IMR-90 (cell line): Measurements from ENCODE around the gene PLXNA4. TPM values are rescaled to one million over a fixed set of nuclear protein-coding genes. Genes with fewer than 3 reads are reported as not detected.

Source experiments
- ATAC-seq: fragments of 200-7000 bp; cut with Tn5 transposase; 2 replicates; pipeline ENCODE4 v1.9.1; 2020; ENCODE audit warnings: low read depth, mild to moderate bottlenecking, moderate library complexity
- BruUV-seq: library from RNA; stranded (reverse); fragments of 400-500 nt; replicated peaks from 2 replicates; lab custom pipeline; 2021; lab: Mats Ljungman, UMichigan
- CTCF ChIA-PET: fragments of 300-600 bp; formaldehyde crosslinking; extraction: SDS; loops from one replicate; lab custom pipeline; 2021; ENCODE audit warnings: antibody characterized with exemption; lab: Yijun Ruan, JAX
- POLR2A ChIA-PET: fragments of 300-600 bp; sonication (Branson Sonifier 250); formaldehyde crosslinking; loops from one replicate; lab custom pipeline; 2022; ENCODE audit warnings: antibody characterized with exemption; ENCODE audit not compliant: unreplicated experiment; lab: Charles Lee
- DNase-seq: peaks from one replicate; pipeline ENCODE4 v3.0.0; 2013
- H2AFZ ChIP-seq: replicated peaks from 2 replicates; pipeline ENCODE3; 2013; ENCODE audit warnings: low read length, mild to moderate bottlenecking; ENCODE audit not compliant: poor library complexity
- H2AK5ac ChIP-seq: 2 replicates; pipeline ENCODE4 v1.6.1; 2013; ENCODE audit warnings: low read depth, low read length, inconsistent platforms
- H2AK9ac ChIP-seq: replicated peaks from 2 replicates; pipeline ENCODE3; 2013; ENCODE audit warnings: mild to moderate bottlenecking, low read depth, low read length, moderate library complexity; ENCODE audit not compliant: poor library complexity
- H2BK120ac ChIP-seq: 2 replicates; pipeline ENCODE4 v1.6.1; 2013; ENCODE audit warnings: low read depth, low read length, inconsistent platforms
- H2BK15ac ChIP-seq: 3 replicates; pipeline ENCODE4 v1.6.1; 2013; ENCODE audit warnings: low read depth, low read length, inconsistent platforms
- H2BK20ac ChIP-seq: 2 replicates; pipeline ENCODE4 v1.6.1; 2013; ENCODE audit warnings: low read depth, mild to moderate bottlenecking, inconsistent platforms, low read length, moderate library complexity
- H2BK5ac ChIP-seq: 2 replicates; pipeline ENCODE4 v1.6.1; 2013; ENCODE audit warnings: mild to moderate bottlenecking, low read depth, low read length, inconsistent platforms; ENCODE audit not compliant: poor library complexity, severe bottlenecking
- H3K14ac ChIP-seq: replicated peaks from 2 replicates; pipeline ENCODE4 v1.6.1; 2013; ENCODE audit warnings: low read depth, low read length, inconsistent platforms
- H3K18ac ChIP-seq: 2 replicates; pipeline ENCODE4 v1.6.1; 2013; ENCODE audit warnings: low read depth, low read length, control low read depth
- H3K23ac ChIP-seq: 2 replicates; pipeline ENCODE4 v1.6.1; 2013; ENCODE audit warnings: low read depth, low read length, inconsistent platforms
- H3K27ac ChIP-seq: 2 replicates; pipeline ENCODE4 v1.5.1; 2013; ENCODE audit warnings: mild to moderate bottlenecking, control low read depth, low read length; ENCODE audit not compliant: insufficient read depth
- H3K27me3 ChIP-seq: 2 replicates; pipeline ENCODE4 v1.6.1; 2013; ENCODE audit warnings: low read length; ENCODE audit not compliant: control insufficient read depth, insufficient read depth
- H3K36me3 ChIP-seq: 2 replicates; pipeline ENCODE4 v1.6.1; 2013; ENCODE audit warnings: low read length, mixed read lengths; ENCODE audit not compliant: control insufficient read depth, insufficient read depth
- H3K4ac ChIP-seq: 2 replicates; pipeline ENCODE4 v1.6.1; 2013; ENCODE audit warnings: low read depth, low read length, inconsistent platforms
- H3K4me1 ChIP-seq: 2 replicates; pipeline ENCODE4 v1.6.1; 2013; ENCODE audit warnings: low read length, mixed read lengths; ENCODE audit not compliant: control insufficient read depth, insufficient read depth
- H3K4me2 ChIP-seq: 2 replicates; pipeline ENCODE4 v1.6.1; 2013; ENCODE audit warnings: low read depth, mild to moderate bottlenecking, control low read depth, low read length, moderate library complexity
- H3K4me3 ChIP-seq: 2 replicates; pipeline ENCODE4 v1.5.1; 2013; ENCODE audit warnings: low read depth, mild to moderate bottlenecking, control low read depth, low read length, moderate library complexity; ENCODE audit not compliant: insufficient read depth
- H3K56ac ChIP-seq: 2 replicates; pipeline ENCODE4 v1.6.1; 2013; ENCODE audit warnings: low read length, inconsistent platforms; ENCODE audit not compliant: insufficient read depth; ENCODE audit errors: extremely low read depth
- H3K79me1 ChIP-seq, 2 experiments: 2 replicates each; pipeline ENCODE4 v1.6.1; 2013; ENCODE audit warnings: low read length in 2 of 2, inconsistent platforms in 1 of 2, low read depth in 1 of 2
- H3K9ac ChIP-seq: 2 replicates; pipeline ENCODE4 v1.6.1; 2013; ENCODE audit warnings: low read depth, low read length, control low read depth
- H3K9me1 ChIP-seq: 2 replicates; pipeline ENCODE4 v1.6.1; 2013; ENCODE audit warnings: low read length, inconsistent platforms; ENCODE audit not compliant: insufficient read depth
- H3K9me3 ChIP-seq: 2 replicates; pipeline ENCODE4 v1.6.1; 2013; ENCODE audit warnings: low read length; ENCODE audit not compliant: control insufficient read depth, insufficient read depth
- H4K20me1 ChIP-seq: 2 replicates; pipeline ENCODE4 v1.6.1; 2013; ENCODE audit warnings: low read length, inconsistent platforms; ENCODE audit not compliant: insufficient read depth
- H4K5ac ChIP-seq: 2 replicates; pipeline ENCODE4 v1.6.1; 2013; ENCODE audit warnings: mild to moderate bottlenecking, low read depth, low read length, control low read depth
- H4K8ac ChIP-seq, 2 experiments: 2 replicates each; pipeline ENCODE4 v1.6.1; 2013; ENCODE audit warnings: low read depth in 2 of 2, low read length in 2 of 2, control low read depth in 1 of 2, inconsistent platforms in 1 of 2
- H4K91ac ChIP-seq: 2 replicates; pipeline ENCODE4 v1.6.1; 2013; ENCODE audit warnings: low read depth, low read length, inconsistent platforms; ENCODE audit not compliant: insufficient read depth
- BHLHE40 ChIP-seq: fragments of 150-350 bp; IDR thresholded peaks from 2 replicates; pipeline ENCODE4 v1.6.1; 2016; ENCODE audit warnings: mild to moderate bottlenecking, low read depth, low read length
- CEBPB ChIP-seq: IDR thresholded peaks from 2 replicates; pipeline ENCODE4 v1.6.1; 2012; ENCODE audit warnings: low read depth, low read length, improper control_type of control experiment
- CHD1 ChIP-seq: IDR thresholded peaks from 2 replicates; pipeline ENCODE4 v1.6.1; 2012; ENCODE audit warnings: low read depth, low read length, improper control_type of control experiment
- FOS ChIP-seq: fragments of 150-350 bp; IDR thresholded peaks from 2 replicates; pipeline ENCODE4 v1.6.1; 2016; ENCODE audit warnings: low read depth, low read length
- MAFK ChIP-seq: IDR thresholded peaks from 2 replicates; pipeline ENCODE4 v1.6.1; 2012; ENCODE audit warnings: low read depth, low read length, improper control_type of control experiment
- MAZ ChIP-seq: IDR thresholded peaks from 2 replicates; pipeline ENCODE4 v1.6.1; 2012; ENCODE audit warnings: low read depth, mild to moderate bottlenecking, low read length, improper control_type of control experiment, moderate library complexity, borderline replicate concordance
- MXI1 ChIP-seq: IDR thresholded peaks from 2 replicates; pipeline ENCODE4 v1.6.1; 2012; ENCODE audit warnings: low read depth, mild to moderate bottlenecking, low read length, moderate library complexity, borderline replicate concordance
- NFE2L2 ChIP-seq: fragments of 150-350 bp; IDR thresholded peaks from 2 replicates; pipeline ENCODE4 v1.6.1; 2016; ENCODE audit warnings: low read depth, mild to moderate bottlenecking, low read length
- POLR2A ChIP-seq: IDR thresholded peaks from 2 replicates; pipeline ENCODE4 v1.6.1; 2012; ENCODE audit warnings: mild to moderate bottlenecking, low read depth, low read length
- RAD21 ChIP-seq: IDR thresholded peaks from 2 replicates; pipeline ENCODE4 v1.6.1; 2012; ENCODE audit warnings: low read length, improper control_type of control experiment
- RCOR1 ChIP-seq: IDR thresholded peaks from 2 replicates; pipeline ENCODE4 v1.6.1; 2012; ENCODE audit warnings: mild to moderate bottlenecking, low read length, improper control_type of control experiment; ENCODE audit not compliant: insufficient replicate concordance
- RFX5 ChIP-seq: IDR thresholded peaks from 2 replicates; pipeline ENCODE4 v1.8.0; 2012; ENCODE audit warnings: low read depth, mild to moderate bottlenecking, low read length, moderate library complexity
- SMC3 ChIP-seq: fragments of 150-350 bp; IDR thresholded peaks from 2 replicates; pipeline ENCODE4 v1.6.1; 2016; ENCODE audit warnings: low read depth, mild to moderate bottlenecking, antibody characterized with exemption, low read length, moderate library complexity
- USF2 ChIP-seq: fragments of 150-350 bp; IDR thresholded peaks from 2 replicates; pipeline ENCODE4 v1.6.1; 2017; ENCODE audit warnings: mild to moderate bottlenecking, antibody characterized with exemption, low read length, low read depth
- WGBS, 2 experiments: methylation state at CpG; one replicate each; pipeline versions ENCODE4 v1.1.5 to v1.1.7; 2013; ENCODE audit warnings: missing lambda C conversion rate in 2 of 2; ENCODE audit not compliant: insufficient read length in 1 of 2; ENCODE audit errors: extremely low coverage in 2 of 2; 5-methylcytosine and 5-hydroxymethylcytosine counted together
- dilution Hi-C: fragments of 300-500 bp; cut with HindIII; formaldehyde crosslinking; loops from one replicate; pipeline ENCODE4 v1.14.3; 2018; ENCODE audit warnings: low sequenced_read_pairs; ENCODE audit not compliant: unreplicated experiment
- in situ Hi-C: fragments of 300-500 bp; cut with MboI; formaldehyde crosslinking; loops from 3 replicates; pipeline ENCODE4 v1.14.3; 2019; ENCODE audit warnings: low sequenced_read_pairs, inconsistent platforms, mixed read lengths
- intact Hi-C: fragments of 100-400 bp; cut with micrococcal nuclease; formaldehyde crosslinking; loops from 2 replicates; pipeline ENCODE4 v1.10.0; 2022
- polyA plus RNA-seq, 3 experiments: library from polyadenylated mRNA; depleted of rRNA; stranded (reverse); fragments of >200 nt; gene quantifications; 2 replicates each; pipeline ENCODE4 v1.2.3, GENCODE V29; 2012; ENCODE audit warnings: low replicate concordance in 1 of 3
- total RNA-seq: library from RNA; depleted of rRNA; stranded (reverse); fragments of >200 nt; gene quantifications from 2 replicates; pipeline ENCODE4 v1.2.3, GENCODE V29; 2012
- TF ChIP-seq, protein P1 (sequence below): conservative IDR thresholded peaks from 2 replicates; pipeline ENCODE4 v1.5.1; 2012; ENCODE audit warnings: mild to moderate bottlenecking, low read depth, low read length, improper control_type of control experiment
- TF ChIP-seq, protein P2 (sequence below): fragments of 150-350 bp; IDR thresholded peaks from 2 replicates; pipeline ENCODE4 v1.6.1; 2016; ENCODE audit warnings: low read depth, mild to moderate bottlenecking, low read length, moderate library complexity, borderline replicate concordance

Gene PLXNA4
- total and polyA plus RNA-seq, 2 of the 4 experiments (the other 2 are of a cell fraction) = under 0.01 TPM

DNA sequence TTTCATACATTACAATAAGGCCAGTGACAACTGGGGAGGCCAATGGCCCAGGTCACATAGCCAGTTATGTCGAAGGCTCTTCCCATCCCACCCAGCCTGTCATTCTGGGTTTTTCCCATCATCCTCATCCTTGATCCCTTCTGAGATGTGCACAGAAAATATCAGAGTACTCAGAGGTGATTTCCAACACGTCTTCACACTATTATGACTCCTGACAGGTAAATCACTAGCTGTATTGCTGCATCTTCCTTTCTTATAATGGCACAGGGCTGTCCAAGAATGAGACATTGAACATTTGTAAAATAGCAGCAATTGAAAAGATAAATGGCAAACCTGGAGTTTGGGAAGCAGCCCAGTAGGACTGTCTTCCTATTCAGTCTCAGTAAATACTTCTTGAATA, 159.9 kb downstream of the PLXNA4 start:
- no peak overlapping the region for H2BK120ac ChIP-seq
- DNase-seq = no peak
- no peak overlapping the region for H2BK15ac ChIP-seq
- no peak overlapping the region for H3K18ac ChIP-seq
- H2AFZ ChIP-seq = no peak overlapping the region
- H3K9me1 ChIP-seq = no peaks in the 10 kb centered on the region
- H3K4me1 ChIP-seq = no peaks in the 10 kb centered on the region
- dilution Hi-C loops = no loop called here
- no peak overlapping the region for H2BK5ac ChIP-seq
- no peak overlapping the region for H2BK20ac ChIP-seq
- no CpG with 5 or more reads among the region's 2 CpGs for WGBS, 2 experiments
- H3K56ac ChIP-seq = no peak overlapping the region
- H2AK5ac ChIP-seq = no peak overlapping the region
- ATAC-seq = no peak
- CTCF ChIA-PET = no interaction called here
- H4K20me1 ChIP-seq = no peaks in the 10 kb centered on the region
- no peaks in the 10 kb centered on the region for H3K36me3 ChIP-seq
- in situ Hi-C loops = no loop called here
- H2AK9ac ChIP-seq = no peak overlapping the region
- H3K23ac ChIP-seq = no peak overlapping the region
- intact Hi-C loops = no loop called here
- no TSS peak for BruUV-seq
- H4K91ac ChIP-seq = no peak overlapping the region
- no peaks in the 10 kb centered on the region for H3K27me3 ChIP-seq
- H3K4ac ChIP-seq = no peak overlapping the region
- H4K5ac ChIP-seq = no peak overlapping the region
- no peaks in the 10 kb centered on the region for H3K79me1 ChIP-seq
- no peak overlapping the region for H3K4me2 ChIP-seq
- no peak overlapping the region for H3K14ac ChIP-seq
- no peak overlapping the region for H3K27ac ChIP-seq
- TF ChIP-seq, protein P1, sequence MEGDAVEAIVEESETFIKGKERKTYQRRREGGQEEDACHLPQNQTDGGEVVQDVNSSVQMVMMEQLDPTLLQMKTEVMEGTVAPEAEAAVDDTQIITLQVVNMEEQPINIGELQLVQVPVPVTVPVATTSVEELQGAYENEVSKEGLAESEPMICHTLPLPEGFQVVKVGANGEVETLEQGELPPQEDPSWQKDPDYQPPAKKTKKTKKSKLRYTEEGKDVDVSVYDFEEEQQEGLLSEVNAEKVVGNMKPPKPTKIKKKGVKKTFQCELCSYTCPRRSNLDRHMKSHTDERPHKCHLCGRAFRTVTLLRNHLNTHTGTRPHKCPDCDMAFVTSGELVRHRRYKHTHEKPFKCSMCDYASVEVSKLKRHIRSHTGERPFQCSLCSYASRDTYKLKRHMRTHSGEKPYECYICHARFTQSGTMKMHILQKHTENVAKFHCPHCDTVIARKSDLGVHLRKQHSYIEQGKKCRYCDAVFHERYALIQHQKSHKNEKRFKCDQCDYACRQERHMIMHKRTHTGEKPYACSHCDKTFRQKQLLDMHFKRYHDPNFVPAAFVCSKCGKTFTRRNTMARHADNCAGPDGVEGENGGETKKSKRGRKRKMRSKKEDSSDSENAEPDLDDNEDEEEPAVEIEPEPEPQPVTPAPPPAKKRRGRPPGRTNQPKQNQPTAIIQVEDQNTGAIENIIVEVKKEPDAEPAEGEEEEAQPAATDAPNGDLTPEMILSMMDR = no peak
- no peak for TF ChIP-seq RAD21
- TF ChIP-seq MAZ = no peak
- no peak for TF ChIP-seq USF2
- no peak for TF ChIP-seq MAFK
- no peak for TF ChIP-seq CEBPB
- no peak for TF ChIP-seq BHLHE40
- no peak for TF ChIP-seq NFE2L2
- TF ChIP-seq SMC3 = no peak
- TF ChIP-seq MXI1 = no peak
- no peak for TF ChIP-seq FOS
- no peak for TF ChIP-seq RFX5
- TF ChIP-seq RCOR1 = no peak
- TF ChIP-seq CHD1 = no peak
- no peak for TF ChIP-seq POLR2A
- TF ChIP-seq, protein P2, sequence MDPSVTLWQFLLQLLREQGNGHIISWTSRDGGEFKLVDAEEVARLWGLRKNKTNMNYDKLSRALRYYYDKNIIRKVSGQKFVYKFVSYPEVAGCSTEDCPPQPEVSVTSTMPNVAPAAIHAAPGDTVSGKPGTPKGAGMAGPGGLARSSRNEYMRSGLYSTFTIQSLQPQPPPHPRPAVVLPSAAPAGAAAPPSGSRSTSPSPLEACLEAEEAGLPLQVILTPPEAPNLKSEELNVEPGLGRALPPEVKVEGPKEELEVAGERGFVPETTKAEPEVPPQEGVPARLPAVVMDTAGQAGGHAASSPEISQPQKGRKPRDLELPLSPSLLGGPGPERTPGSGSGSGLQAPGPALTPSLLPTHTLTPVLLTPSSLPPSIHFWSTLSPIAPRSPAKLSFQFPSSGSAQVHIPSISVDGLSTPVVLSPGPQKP = no peak
- H4K8ac ChIP-seq = no peak overlapping the region
- H3K9ac ChIP-seq = no peak overlapping the region
- no peak overlapping the region for H3K4me3 ChIP-seq
- H3K9me3 ChIP-seq = no peaks in the 10 kb centered on the region
- POLR2A ChIA-PET = no interaction called here
